Bone marrow (tissue), 2 donors: ENCODE data around the gene AHNAK.
"Not testable (repeated sequence)": the region's sequence is repeated elsewhere in the genome, so short reads cannot be mapped to it uniquely, and the experiment has no call there.

Experiments used
- DNase-seq, 2 donors: peaks; one replicate each; lab custom pipeline; 2025; lab: John Stamatoyannopoulos, UW

Gene AHNAK

GRCh38 chr11:62546244-62546928 is at the start of gene AHNAK:
Gene AHNAK, minus strand, starts transcription at chr11:62546806. Its CDS starts 10,708 bp downstream, at chr11:62536098.
- DNase-seq: peak; percentile 39 to 73

GRCh38 chr11:62595124-62595523 is 48.5 kb upstream of the AHNAK start:
- no peak for DNase-seq

DNA sequence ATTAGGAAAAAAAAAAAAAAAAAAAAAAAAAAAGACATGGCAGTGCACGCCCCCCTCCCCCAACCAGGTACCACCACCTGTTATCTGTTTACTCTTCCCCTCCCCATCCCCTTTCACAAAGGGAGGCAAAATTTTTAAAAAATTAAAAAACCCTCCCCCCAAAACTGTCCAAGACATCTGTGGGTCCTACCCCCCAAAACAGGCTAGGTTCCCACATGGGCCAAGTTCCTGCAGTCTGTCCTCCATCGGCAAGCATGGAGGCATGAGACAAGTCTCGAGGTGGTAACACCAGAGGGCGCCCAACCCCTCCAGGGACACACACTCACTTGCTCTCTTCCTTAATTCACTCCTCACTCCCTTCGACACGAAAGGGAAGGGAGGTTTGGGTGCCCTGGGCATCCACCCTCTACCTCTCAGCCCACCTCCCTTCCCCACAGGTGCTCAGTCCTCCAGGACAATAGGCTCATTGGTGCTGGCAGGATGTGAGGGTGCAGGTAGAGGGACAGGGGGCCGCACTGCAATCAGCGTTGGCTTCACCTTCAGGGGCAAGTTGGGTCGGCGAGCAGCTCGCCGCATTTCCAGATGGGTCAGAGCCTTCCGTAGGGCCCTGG is 46.9 kb upstream of the AHNAK start:
- peak; percentile 45 to 57 for DNase-seq

DNA sequence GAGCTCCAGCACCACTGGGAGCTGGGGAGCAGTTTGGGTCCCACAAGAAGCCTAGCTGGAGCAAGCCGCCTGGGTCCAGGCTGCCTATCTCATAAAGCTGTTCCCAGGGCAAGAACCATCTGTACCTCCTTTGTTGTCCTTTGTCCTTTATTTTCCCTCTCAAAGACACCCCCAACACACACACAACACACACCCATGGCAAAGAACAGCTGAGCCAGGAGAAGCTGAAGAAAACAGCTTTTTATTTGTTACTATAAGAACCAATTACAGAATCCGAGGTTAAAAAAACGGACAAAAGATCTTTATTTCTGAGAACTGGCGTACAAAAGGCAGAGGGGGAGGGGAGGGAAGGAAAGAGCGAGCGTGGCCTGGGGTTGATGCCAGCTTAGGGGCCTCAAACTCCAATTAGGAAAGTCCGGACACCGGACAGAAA is 46.4 kb upstream of the AHNAK start:
- DNase-seq: no peak

- no peak for DNase-seq
Observed at GRCh38 chr11:62592146-62592815, 45.7 kb upstream of the AHNAK start.

DNA sequence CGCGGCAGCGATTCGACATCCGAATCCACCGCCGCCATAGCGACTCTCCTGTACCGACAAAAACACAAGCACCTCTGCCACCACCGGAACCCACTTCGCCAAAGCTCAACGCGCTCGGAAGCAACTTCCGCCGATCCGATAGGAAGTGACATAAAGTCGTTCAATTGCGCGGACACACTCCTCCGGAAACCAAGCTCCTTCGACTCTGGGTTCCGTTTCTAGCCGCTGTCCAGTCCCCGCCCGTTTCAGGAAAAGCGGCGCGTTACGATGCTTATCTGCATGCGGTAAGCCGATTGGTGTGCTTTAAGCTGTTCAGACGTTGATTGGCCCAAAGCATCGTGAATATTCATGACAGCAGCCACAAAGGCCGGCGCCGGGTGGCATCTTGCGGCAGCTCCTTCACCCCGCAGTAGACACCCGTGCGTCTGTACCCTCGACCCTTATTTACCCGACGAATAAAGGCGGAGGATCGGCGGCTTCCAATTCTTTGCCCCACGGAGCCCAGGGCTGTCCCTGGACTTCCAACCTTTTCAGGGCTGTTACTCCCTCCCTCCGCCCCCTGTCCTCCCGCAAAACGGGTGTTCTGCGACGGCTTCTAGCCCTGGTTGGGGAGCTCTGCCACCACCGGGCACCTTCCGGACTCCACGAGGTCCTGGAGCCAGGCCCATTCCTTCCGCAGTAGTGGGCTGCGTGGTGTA is 45.0 kb upstream of the AHNAK start, which contains the start of gene TUT1:
Gene TUT1 (minus strand): TSS at position 76 of the 698 bp plus-strand sequence. CDS start 38 bp downstream, at position 38.
- peak; percentile 80 to 100 for DNase-seq

- DNase-seq: peak in 1 of 2 donors; percentile 38
Observed at GRCh38 chr11:62588966-62589637, 42.5 kb upstream of the AHNAK start.

- not testable (repeated sequence) for DNase-seq
Observed at GRCh38 chr11:62585356-62585755, 38.8 kb upstream of the AHNAK start.

DNA sequence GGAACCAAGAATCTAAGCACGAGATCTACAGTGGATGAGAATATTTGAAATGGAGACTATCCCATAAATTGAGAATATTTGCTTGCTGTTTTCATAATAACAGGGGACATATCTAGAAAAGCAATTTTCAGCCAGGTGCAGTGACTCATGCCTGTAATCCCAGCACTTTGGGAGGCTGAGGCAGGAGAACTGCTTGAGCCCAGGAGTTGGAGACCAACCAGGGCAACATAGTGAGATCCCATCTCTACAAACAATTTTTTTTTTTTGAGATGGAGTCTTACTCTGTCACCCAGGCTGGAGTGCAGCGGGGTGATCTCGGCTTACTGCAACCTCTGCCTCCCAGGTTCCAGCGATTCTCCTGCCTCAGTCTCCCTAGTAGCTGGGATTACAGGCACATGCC is 35.1 kb upstream of the AHNAK start:
- DNase-seq: not testable (repeated sequence)

GRCh38 chr11:62580959-62581715 is 34.5 kb upstream of the AHNAK start:
- DNase-seq: no peak

DNA sequence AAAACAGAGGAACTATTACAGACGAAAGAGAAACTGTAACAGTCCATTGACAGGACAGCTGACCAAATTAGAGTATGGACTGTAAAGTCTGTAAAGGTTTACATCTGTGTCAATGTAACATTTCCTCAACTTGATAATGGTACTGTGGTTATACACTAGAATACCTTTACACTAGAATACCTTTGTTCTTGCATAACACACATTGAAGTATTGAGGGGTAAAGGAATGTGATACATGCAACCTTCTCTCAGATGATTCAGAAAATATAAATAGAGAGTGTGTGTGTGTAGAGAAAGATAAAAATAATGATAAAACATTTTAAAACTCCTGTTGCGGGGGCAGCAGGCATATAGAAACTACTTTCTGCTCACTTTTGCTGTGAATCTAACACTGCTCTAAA is 32.6 kb upstream of the AHNAK start:
- DNase-seq: no peak

DNA sequence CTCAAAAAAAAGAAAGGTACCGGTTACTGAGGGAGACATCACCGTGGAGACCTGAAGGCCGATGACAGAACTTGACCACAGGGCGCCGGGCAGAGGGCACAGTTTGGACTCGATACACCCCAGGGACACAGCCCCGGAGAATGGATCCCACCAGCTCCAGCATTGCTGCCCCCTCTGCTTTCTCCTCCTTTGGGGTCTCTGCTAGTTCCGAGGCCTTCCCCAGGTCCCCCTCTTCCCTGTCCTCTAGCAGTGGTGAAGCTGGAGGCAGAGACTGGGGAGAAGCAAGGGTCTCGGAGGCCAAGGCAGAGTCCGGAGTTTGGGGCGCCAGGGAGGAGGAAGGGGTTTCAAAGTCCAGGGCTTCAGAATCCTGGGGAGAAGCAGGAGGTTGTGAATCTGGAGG is 31.9 kb upstream of the AHNAK start:
- DNase-seq: no peak

DNA sequence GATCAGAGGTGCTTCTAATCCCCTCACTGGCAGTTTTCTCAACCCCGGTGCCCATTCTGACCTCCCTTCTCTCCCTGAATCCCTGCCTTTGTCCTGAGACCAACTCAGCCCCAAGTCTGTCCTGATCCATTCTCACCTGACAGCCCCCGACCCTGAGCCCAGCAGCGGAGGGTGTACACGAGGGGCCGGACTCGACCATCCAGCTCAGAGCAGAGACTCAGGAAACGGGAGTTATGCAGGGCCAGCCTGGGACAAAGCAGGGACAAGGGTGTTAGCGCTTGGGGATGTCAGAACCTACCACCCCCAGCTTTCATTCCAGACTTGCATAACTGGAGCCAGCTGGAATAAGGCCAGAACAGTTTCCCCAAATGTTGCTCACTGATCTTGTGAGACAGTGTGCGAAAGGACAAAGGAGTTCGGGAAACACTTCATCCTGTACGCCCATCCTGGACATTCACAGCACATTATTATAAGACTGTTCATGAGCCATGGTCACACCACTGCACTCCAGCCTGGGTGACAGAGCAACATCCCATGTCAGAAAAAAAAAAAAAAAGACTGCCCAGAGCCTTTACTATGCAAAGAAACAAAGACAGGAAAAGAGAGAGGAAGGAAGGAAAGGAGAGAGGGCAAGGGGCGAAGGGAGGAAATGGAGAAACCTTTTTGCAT is 30.6 kb upstream of the AHNAK start:
- DNase-seq: no peak

DNA sequence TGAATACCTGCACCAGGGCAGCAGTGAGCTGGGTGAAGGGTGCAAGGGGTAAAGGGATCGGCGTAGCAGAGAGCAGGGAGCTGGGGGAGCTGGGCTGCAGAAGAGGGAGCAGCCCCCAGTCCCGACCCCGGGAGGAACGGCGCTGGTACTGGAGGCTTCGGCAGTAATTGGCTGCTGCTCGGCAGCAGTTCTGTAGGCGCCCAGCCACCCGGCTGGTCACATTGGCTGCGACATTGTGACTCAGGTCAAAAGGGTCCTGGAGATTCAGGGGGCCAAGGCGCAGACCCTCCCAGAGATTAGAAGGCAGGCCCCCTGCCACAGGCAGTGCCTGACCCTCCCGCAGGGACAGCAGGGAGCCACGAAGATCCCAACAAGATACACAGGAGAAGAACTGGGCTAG is 29.2 kb upstream of the AHNAK start:
- no peak for DNase-seq

- DNase-seq: no peak
Observed at GRCh38 chr11:62575156-62575555, 28.6 kb upstream of the AHNAK start.

GRCh38 chr11:62574363-62575071 is 27.9 kb upstream of the AHNAK start:
- DNase-seq: no peak

GRCh38 chr11:62573592-62574362 is 27.2 kb upstream of the AHNAK start, which contains the start of gene EEF1G:
Gene EEF1G, minus strand, starts transcription at chr11:62573891. Its CDS starts 49 bp downstream, at chr11:62573842.
- peak; percentile 84 to 100 for DNase-seq

- DNase-seq: no peak
Observed at GRCh38 chr11:62573006-62573591, 26.5 kb upstream of the AHNAK start.

- no peak for DNase-seq
Observed at GRCh38 chr11:62572431-62572830, 25.8 kb upstream of the AHNAK start.
